HCT116 (cell line): Measurements from ENCODE around the gene TMEM144. TPM values are rescaled to one million over a fixed set of nuclear protein-coding genes. Genes with fewer than 3 reads are reported as not detected.

ENCODE experiments used
- ATAC-seq: fragments of 200-7000 bp; cut with Tn5 transposase; 2 replicates; pipeline ENCODE4 v1.9.1; 2020; ENCODE audit warnings: mild to moderate bottlenecking, moderate library complexity
- BruUV-seq: library from RNA; stranded (reverse); fragments of 400-500 nt; replicated peaks from 2 replicates; lab custom pipeline; 2021; lab: Mats Ljungman, UMichigan
- CTCF ChIA-PET: fragments of 300-600 bp; sonication (Branson Sonifier 250); formaldehyde crosslinking; loops from one replicate; lab custom pipeline; 2021; ENCODE audit warnings: antibody characterized with exemption; lab: Charles Lee
- POLR2A ChIA-PET: fragments of 300-600, 350-600 bp; sonication (Branson Sonifier 250); formaldehyde crosslinking; loops from one replicate; lab custom pipeline; 2021; ENCODE audit warnings: antibody characterized with exemption; lab: Charles Lee
- RAD21 ChIA-PET, 2 experiments: fragments of 300-600 bp; sonication (Branson Sonifier 250); formaldehyde crosslinking; loops; one replicate each; lab custom pipeline; 2023; ENCODE audit warnings: low total read pairs in 2 of 2; ENCODE audit not compliant: uncharacterized antibody in 2 of 2, unreplicated experiment in 2 of 2, low non-redundant PET in 1 of 2; lab: Charles Lee
- DNase-seq: peaks from one replicate; pipeline ENCODE4 v3.0.0-alpha.2; 2010; ENCODE audit warnings: low read depth, low spot score
- H2AFZ ChIP-seq: fragments of 200-600 bp; shearing (Covaris generic), sonication (generic); 2 replicates; pipeline ENCODE4 v1.6.1; 2017; ENCODE audit warnings: low read depth, mixed run types, mixed read lengths, antibody characterized with exemption, low read length; ENCODE audit not compliant: poor library complexity, severe bottlenecking
- H3K27ac ChIP-seq: 2 replicates; pipeline ENCODE4 v1.5.1; 2012; ENCODE audit warnings: low read depth, low read length
- H3K27me3 ChIP-seq: fragments of 200-600 bp; sonication (generic); 2 replicates; pipeline ENCODE4 v1.6.1; 2016; ENCODE audit warnings: mixed run types, low read length, mixed read lengths; ENCODE audit not compliant: insufficient read depth
- H3K36me3 ChIP-seq, 2 experiments: fragments of 200-500 bp in 1 of 2; fragments of 200-600 bp in 1 of 2; sonication (Bioruptor generic) in 1 of 2; sonication (generic) in 1 of 2; 2 replicates each; pipeline versions ENCODE4 v1.5.1 to v1.6.1; 2014 to 2016; ENCODE audit warnings: low read length in 2 of 2, inconsistent platforms in 1 of 2, mixed read lengths in 1 of 2, mixed run types in 1 of 2; ENCODE audit not compliant: insufficient read depth in 2 of 2, control insufficient read depth in 1 of 2
- H3K4me1 ChIP-seq, 2 experiments: fragments of 200-600 bp in 1 of 2; sonication (generic) in 1 of 2; 2 replicates each; pipeline versions ENCODE4 v1.5.1 to v1.6.1; 2012 to 2017; ENCODE audit warnings: low read length in 2 of 2, inconsistent platforms in 1 of 2, mild to moderate bottlenecking in 1 of 2, mixed read lengths in 1 of 2, mixed run types in 1 of 2, moderate library complexity in 1 of 2; ENCODE audit not compliant: insufficient read depth in 2 of 2, control insufficient read depth in 1 of 2
- H3K4me2 ChIP-seq: fragments of 200-600 bp; sonication (generic); 2 replicates; pipeline ENCODE4 v1.6.1; 2017; ENCODE audit warnings: mixed run types, low read length, mixed read lengths
- H3K4me3 ChIP-seq, 2 experiments: fragments of 200-600 bp in 1 of 2; sonication (generic) in 1 of 2; replicated peaks in 1 of 2; 2 replicates each; pipeline ENCODE4 v1.5.1; 2011 to 2016; ENCODE audit warnings: low read length in 2 of 2, control low read depth in 1 of 2, low read depth in 1 of 2, mild to moderate bottlenecking in 1 of 2, mixed read lengths in 1 of 2, mixed run types in 1 of 2
- H3K79me2 ChIP-seq: fragments of 200-600 bp; sonication (generic); 2 replicates; pipeline ENCODE4 v1.6.1; 2017; ENCODE audit warnings: mild to moderate bottlenecking, mixed run types, low read length, moderate library complexity, mixed read lengths; ENCODE audit not compliant: insufficient read depth
- H3K9ac ChIP-seq: fragments of 200-600 bp; sonication (generic); 2 replicates; pipeline ENCODE4 v1.6.1; 2016; ENCODE audit warnings: low read length, mixed read lengths
- H3K9me2 ChIP-seq: fragments of 200-600 bp; sonication (generic), shearing (Covaris generic); 2 replicates; pipeline ENCODE4 v1.6.1; 2017; ENCODE audit warnings: mixed run types, mild to moderate bottlenecking, moderate library complexity; ENCODE audit not compliant: insufficient read depth
- H3K9me3 ChIP-seq, 2 experiments: fragments of 200-500 bp in 1 of 2; fragments of 200-600 bp in 1 of 2; sonication (Bioruptor generic) in 1 of 2; sonication (generic) in 1 of 2; 2 replicates each; pipeline ENCODE4 v1.6.1; 2014 to 2017; ENCODE audit warnings: low read length in 2 of 2, mixed read lengths in 2 of 2, inconsistent platforms in 1 of 2, low read depth in 1 of 2, mild to moderate bottlenecking in 1 of 2, mixed run types in 1 of 2, moderate library complexity in 1 of 2; ENCODE audit not compliant: control insufficient read depth in 1 of 2, insufficient read depth in 1 of 2
- H4K20me1 ChIP-seq: fragments of 200-600 bp; sonication (generic), shearing (Covaris generic); 2 replicates; pipeline ENCODE4 v1.6.1; 2017; ENCODE audit warnings: mixed run types, mild to moderate bottlenecking, moderate library complexity; ENCODE audit not compliant: insufficient read depth
- CBX3 ChIP-seq: IDR thresholded peaks from 2 replicates; pipeline ENCODE4 v1.6.1; 2012; ENCODE audit warnings: low read depth
- CEBPB ChIP-seq: IDR thresholded peaks from 2 replicates; pipeline ENCODE4 v1.6.1; 2012; ENCODE audit warnings: low read depth
- ELF1 ChIP-seq: IDR thresholded peaks from 2 replicates; pipeline ENCODE4 v1.6.1; 2012; ENCODE audit warnings: low read depth, borderline replicate concordance
- FOSL1 ChIP-seq: IDR thresholded peaks from 2 replicates; pipeline ENCODE4 v1.6.1; 2012; ENCODE audit warnings: low read depth
- JUND ChIP-seq: IDR thresholded peaks from 2 replicates; pipeline ENCODE4 v1.6.1; 2012
- MAX ChIP-seq: IDR thresholded peaks from 2 replicates; pipeline ENCODE4 v1.6.1; 2012
- POLR2A ChIP-seq: IDR thresholded peaks from 2 replicates; pipeline ENCODE4 v1.7.0; 2011; ENCODE audit warnings: borderline replicate concordance; ENCODE audit not compliant: insufficient read depth, insufficient read length; ENCODE audit errors: extremely low read depth
- RAD21 ChIP-seq: IDR thresholded peaks from 2 replicates; pipeline ENCODE4 v1.6.1; 2012; ENCODE audit warnings: low read depth, mild to moderate bottlenecking
- SIN3A ChIP-seq: IDR thresholded peaks from 2 replicates; pipeline ENCODE4 v1.6.1; 2012; ENCODE audit warnings: low read depth
- SP1 ChIP-seq: IDR thresholded peaks from 2 replicates; pipeline ENCODE4 v1.6.1; 2012; ENCODE audit warnings: low read depth
- SRF ChIP-seq: IDR thresholded peaks from 2 replicates; pipeline ENCODE4 v1.6.1; 2012; ENCODE audit warnings: low read depth
- YY1 ChIP-seq: IDR thresholded peaks from 2 replicates; pipeline ENCODE4 v1.6.1; 2011; ENCODE audit warnings: low read length, low read depth, moderate library complexity, mild to moderate bottlenecking; ENCODE audit not compliant: insufficient replicate concordance; ENCODE audit errors: extremely low read depth
- ZNF274 ChIP-seq: fragments of 200-500 bp; sonication (Bioruptor generic); IDR thresholded peaks from 2 replicates; pipeline ENCODE4 v1.6.1; 2014; ENCODE audit warnings: mild to moderate bottlenecking, low read depth, low read length, inconsistent platforms
- intact Hi-C: fragments of 100-400 bp; cut with micrococcal nuclease; formaldehyde crosslinking; loops from 2 replicates; pipeline ENCODE4 v1.10.0; 2022
- total RNA-seq: library from RNA; stranded (reverse); gene quantifications from one replicate; pipeline ENCODE4 v1.2.1, GENCODE V29; 2021; ENCODE audit not compliant: unreplicated experiment
- TF ChIP-seq, protein P1 (sequence below): IDR thresholded peaks from 2 replicates; pipeline ENCODE4 v1.6.1; 2012; ENCODE audit warnings: low read depth
- TF ChIP-seq, protein P2 (sequence below): IDR thresholded peaks from 2 replicates; pipeline ENCODE4 v1.6.1; 2012
- TF ChIP-seq, protein P3 (sequence below): IDR thresholded peaks from 2 replicates; pipeline ENCODE4 v1.6.1; 2011; ENCODE audit warnings: mild to moderate bottlenecking, low read length, moderate library complexity; ENCODE audit not compliant: insufficient replicate concordance; ENCODE audit errors: extremely low read depth

The TMEM144 gene
- total RNA-seq, 1 experiment from 2014 or later, result 12.9 TPM

GRCh38 chr4:158290912-158291311, 80.6 kb downstream of the TMEM144 start:
- Histone ChIP-seq H3K79me2 (no peaks in the 10 kb centered on the region), H3K4me3 (no peak overlapping the region), H3K4me1 (no peaks in the 10 kb centered on the region), H3K4me2 (no peak overlapping the region), H4K20me1 (no peaks in the 10 kb centered on the region), H3K27ac (no peak overlapping the region), H3K27me3 (no peaks in the 10 kb centered on the region), H3K9me3 (no peaks in the 10 kb centered on the region), H2AFZ (no peak overlapping the region), H3K9ac (no peak overlapping the region), H3K9me2 (no peaks in the 10 kb centered on the region), H3K36me3 (no peaks in the 10 kb centered on the region)
- RAD21 ChIA-PET, result no interaction called here
- ATAC-seq (no peak), DNase-seq (no peak)
- BruUV-seq, result no TSS peak
- no peak for TF ChIP-seq JUND
- no peak for TF ChIP-seq SP1
- no peak for TF ChIP-seq ELF1
- no peak for TF ChIP-seq ZNF274
- TF ChIP-seq YY1, result no peak
- POLR2A ChIA-PET, result no interaction called here
- CTCF ChIA-PET, result no interaction called here
- intact Hi-C loops, result no loop called here

DNA sequence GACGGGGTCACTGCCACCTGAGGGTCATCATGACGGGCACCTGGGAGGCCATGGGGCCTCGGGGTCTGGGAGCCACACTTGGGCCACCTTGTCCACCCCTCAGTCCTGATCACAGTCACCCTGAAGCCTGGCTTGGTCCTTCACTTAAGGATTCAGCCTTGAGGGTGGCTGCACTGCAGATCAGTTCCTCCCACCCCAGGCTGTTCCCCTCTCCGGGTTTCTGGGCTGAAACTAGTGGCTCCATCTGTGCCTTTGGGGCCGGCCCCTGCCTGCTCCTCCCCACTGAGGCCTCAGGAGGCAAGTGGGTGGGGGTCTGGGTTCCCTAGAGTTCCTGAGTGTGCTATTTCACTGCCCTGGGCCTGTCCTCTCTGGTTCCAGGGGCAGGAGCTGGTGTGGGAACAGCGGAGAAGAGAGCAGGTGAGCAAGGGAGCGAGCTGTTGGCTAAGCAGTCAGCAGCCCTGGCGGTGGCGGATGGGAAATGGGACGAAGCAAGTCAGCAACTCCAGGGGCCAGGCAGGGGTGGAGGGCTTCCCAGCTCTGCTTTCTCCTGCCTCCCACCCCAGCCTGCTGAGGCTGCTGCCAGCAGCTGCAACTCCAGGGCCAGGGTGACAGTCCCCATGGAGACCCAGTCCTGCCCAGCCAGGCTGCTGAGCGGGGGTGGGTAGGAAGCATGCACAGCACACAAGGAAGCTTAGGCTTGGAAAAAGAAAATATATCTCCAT, 81.2 kb downstream of the TMEM144 start:
- no peaks in the 10 kb centered on the region for H3K79me2 ChIP-seq
- H3K36me3 ChIP-seq, result no peaks in the 10 kb centered on the region
- no peak overlapping the region for H2AFZ ChIP-seq
- DNase-seq, result no peak
- no peaks in the 10 kb centered on the region for H3K27me3 ChIP-seq
- H3K9me3 ChIP-seq, result no peaks in the 10 kb centered on the region
- H3K4me1 ChIP-seq, result no peaks in the 10 kb centered on the region
- BruUV-seq, result no TSS peak
- RAD21 ChIA-PET, result no interaction called here
- no peak overlapping the region for H3K9ac ChIP-seq
- H3K4me3 ChIP-seq, result no peak overlapping the region
- POLR2A ChIA-PET, result no interaction called here
- no peak overlapping the region for H3K27ac ChIP-seq
- intact Hi-C loops, result no loop called here
- H3K4me2 ChIP-seq, result no peak overlapping the region
- H4K20me1 ChIP-seq, result no peaks in the 10 kb centered on the region
- no peak for ATAC-seq
- CTCF ChIA-PET, result no interaction called here
- H3K9me2 ChIP-seq, result no peaks in the 10 kb centered on the region
- TF ChIP-seq ELF1, result no peak
- TF ChIP-seq CBX3, result no peak
- TF ChIP-seq JUND, result no peak
- no peak for TF ChIP-seq FOSL1
- TF ChIP-seq, protein P1, sequence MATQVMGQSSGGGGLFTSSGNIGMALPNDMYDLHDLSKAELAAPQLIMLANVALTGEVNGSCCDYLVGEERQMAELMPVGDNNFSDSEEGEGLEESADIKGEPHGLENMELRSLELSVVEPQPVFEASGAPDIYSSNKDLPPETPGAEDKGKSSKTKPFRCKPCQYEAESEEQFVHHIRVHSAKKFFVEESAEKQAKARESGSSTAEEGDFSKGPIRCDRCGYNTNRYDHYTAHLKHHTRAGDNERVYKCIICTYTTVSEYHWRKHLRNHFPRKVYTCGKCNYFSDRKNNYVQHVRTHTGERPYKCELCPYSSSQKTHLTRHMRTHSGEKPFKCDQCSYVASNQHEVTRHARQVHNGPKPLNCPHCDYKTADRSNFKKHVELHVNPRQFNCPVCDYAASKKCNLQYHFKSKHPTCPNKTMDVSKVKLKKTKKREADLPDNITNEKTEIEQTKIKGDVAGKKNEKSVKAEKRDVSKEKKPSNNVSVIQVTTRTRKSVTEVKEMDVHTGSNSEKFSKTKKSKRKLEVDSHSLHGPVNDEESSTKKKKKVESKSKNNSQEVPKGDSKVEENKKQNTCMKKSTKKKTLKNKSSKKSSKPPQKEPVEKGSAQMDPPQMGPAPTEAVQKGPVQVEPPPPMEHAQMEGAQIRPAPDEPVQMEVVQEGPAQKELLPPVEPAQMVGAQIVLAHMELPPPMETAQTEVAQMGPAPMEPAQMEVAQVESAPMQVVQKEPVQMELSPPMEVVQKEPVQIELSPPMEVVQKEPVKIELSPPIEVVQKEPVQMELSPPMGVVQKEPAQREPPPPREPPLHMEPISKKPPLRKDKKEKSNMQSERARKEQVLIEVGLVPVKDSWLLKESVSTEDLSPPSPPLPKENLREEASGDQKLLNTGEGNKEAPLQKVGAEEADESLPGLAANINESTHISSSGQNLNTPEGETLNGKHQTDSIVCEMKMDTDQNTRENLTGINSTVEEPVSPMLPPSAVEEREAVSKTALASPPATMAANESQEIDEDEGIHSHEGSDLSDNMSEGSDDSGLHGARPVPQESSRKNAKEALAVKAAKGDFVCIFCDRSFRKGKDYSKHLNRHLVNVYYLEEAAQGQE, result no peak
- no peak for TF ChIP-seq SP1
- TF ChIP-seq MAX, result no peak
- TF ChIP-seq, protein P2, sequence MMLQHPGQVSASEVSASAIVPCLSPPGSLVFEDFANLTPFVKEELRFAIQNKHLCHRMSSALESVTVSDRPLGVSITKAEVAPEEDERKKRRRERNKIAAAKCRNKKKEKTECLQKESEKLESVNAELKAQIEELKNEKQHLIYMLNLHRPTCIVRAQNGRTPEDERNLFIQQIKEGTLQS, result no peak
- TF ChIP-seq ZNF274, result no peak
- TF ChIP-seq RAD21, result no peak
- TF ChIP-seq SIN3A, result no peak
- TF ChIP-seq POLR2A, result no peak
- TF ChIP-seq, protein P3, sequence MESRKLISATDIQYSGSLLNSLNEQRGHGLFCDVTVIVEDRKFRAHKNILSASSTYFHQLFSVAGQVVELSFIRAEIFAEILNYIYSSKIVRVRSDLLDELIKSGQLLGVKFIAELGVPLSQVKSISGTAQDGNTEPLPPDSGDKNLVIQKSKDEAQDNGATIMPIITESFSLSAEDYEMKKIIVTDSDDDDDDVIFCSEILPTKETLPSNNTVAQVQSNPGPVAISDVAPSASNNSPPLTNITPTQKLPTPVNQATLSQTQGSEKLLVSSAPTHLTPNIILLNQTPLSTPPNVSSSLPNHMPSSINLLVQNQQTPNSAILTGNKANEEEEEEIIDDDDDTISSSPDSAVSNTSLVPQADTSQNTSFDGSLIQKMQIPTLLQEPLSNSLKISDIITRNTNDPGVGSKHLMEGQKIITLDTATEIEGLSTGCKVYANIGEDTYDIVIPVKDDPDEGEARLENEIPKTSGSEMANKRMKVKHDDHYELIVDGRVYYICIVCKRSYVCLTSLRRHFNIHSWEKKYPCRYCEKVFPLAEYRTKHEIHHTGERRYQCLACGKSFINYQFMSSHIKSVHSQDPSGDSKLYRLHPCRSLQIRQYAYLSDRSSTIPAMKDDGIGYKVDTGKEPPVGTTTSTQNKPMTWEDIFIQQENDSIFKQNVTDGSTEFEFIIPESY, result no peak
- no peak for TF ChIP-seq SRF
- no peak for TF ChIP-seq CEBPB
